ENCODE results near the gene BAX. TPM values are rescaled to one million over a fixed set of nuclear protein-coding genes. Genes with fewer than 3 reads are reported as not detected.

Gene BAX
- polyA plus RNA-seq, 1 of the 3 experiments (the other 2 are of a cell fraction) = 640 TPM

DNA sequence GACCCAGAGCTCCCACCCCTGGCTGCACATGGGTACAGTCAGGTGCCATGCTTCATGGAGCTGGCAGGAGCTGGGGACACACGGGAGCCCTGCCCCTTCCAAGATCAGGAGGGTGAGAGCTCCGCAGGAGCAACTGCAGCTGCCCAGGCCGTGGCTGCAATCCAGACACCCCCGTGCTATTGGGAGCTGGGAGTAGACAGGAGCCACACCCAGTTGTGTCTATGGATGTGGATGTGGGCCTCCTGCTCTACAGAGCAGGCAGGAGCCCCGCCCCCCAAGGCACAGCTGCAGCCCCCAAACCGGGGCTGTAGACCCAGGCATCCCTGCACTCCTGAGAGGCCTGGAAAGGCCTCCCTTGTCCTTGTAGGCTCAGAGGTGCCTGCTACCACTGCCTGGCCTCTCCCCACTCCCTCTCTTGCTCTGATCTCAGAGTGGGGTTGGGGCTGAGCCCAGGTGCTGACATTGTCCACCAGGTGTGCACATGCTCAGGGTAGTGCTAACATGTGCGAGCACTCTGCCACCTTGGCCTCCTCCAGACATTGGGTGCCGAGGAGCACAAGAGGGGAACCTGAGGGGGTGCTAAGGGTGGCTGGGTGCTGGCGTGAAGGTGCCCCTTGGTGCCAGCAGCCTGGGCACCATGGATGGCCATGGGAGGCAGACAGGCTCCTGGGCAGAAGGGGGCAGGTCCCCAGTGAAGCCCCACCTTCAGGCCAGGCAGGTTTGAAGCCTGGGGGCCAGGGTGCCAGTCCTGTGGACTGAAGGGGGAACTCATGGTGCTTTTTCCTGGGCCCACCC lies 8.0 kb upstream of the BAX start:
- ChIA-PET POLR2A (no interaction called here), CTCF (interaction anchor here (0.6 to 1.0 kb wide), 3 partner anchors 14 to 159 kb away, joined by 3 to 4 read pairs (median 3); no protein-coding TSS in a partner anchor)
- H3K9me2 ChIP-seq = no peaks in the 10 kb centered on the region

DNA sequence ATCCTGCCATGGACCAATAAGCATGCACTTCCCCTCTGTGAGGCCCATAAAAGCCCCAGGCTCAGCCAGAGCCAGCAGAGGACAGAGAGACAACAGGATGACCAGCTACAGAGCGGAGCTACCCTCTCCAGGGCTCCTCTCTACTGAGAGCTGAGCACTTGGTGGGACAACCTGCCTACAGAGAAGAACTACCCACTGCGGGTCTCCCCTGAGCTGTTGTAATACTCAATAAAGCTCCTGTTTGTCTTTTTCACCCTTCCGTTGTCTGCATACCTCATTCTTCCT lies 7.5 kb upstream of the BAX start:
- TF ChIP-seq TAF1 (IDR thresholded peaks at IDR 0.05; ENCODE audit: borderline replicate concordance, low read depth, low read length) (no peak), FOSL2 (IDR thresholded peaks at IDR 0.05; ENCODE audit: borderline replicate concordance, low read depth) (no peak), SIN3A (IDR thresholded peaks at IDR 0.05; ENCODE audit: borderline replicate concordance, low read depth, low read length) (no peak), MXI1 (IDR thresholded peaks at IDR 0.05; ENCODE audit: low read depth, low read length) (no peak), RXRA (IDR thresholded peaks at IDR 0.05; ENCODE audit: borderline replicate concordance, low read depth) (no peak), GABPA (IDR thresholded peaks at IDR 0.05; ENCODE audit: low read depth) (no peak), FOXM1 (IDR thresholded peaks at IDR 0.05; ENCODE audit: low read depth) (no peak), SMC3 (IDR thresholded peaks at IDR 0.05; ENCODE audit: low read depth, low read length) (no peak), TCF12 (IDR thresholded peaks at IDR 0.05) (no peak), GATA2 (CRISPR knock-in tag; IDR thresholded peaks at IDR 0.05) (no peak), NFIC (IDR thresholded peaks at IDR 0.05; ENCODE audit: borderline replicate concordance) (no peak), EZH2phosphoT487 (IDR thresholded peaks at IDR 0.05; ENCODE audit: borderline replicate concordance, low read depth) (no peak)
- TF ChIP-seq, protein P1, sequence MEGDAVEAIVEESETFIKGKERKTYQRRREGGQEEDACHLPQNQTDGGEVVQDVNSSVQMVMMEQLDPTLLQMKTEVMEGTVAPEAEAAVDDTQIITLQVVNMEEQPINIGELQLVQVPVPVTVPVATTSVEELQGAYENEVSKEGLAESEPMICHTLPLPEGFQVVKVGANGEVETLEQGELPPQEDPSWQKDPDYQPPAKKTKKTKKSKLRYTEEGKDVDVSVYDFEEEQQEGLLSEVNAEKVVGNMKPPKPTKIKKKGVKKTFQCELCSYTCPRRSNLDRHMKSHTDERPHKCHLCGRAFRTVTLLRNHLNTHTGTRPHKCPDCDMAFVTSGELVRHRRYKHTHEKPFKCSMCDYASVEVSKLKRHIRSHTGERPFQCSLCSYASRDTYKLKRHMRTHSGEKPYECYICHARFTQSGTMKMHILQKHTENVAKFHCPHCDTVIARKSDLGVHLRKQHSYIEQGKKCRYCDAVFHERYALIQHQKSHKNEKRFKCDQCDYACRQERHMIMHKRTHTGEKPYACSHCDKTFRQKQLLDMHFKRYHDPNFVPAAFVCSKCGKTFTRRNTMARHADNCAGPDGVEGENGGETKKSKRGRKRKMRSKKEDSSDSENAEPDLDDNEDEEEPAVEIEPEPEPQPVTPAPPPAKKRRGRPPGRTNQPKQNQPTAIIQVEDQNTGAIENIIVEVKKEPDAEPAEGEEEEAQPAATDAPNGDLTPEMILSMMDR (IDR thresholded peaks at IDR 0.05) = no peak
- TF ChIP-seq, protein P2, sequence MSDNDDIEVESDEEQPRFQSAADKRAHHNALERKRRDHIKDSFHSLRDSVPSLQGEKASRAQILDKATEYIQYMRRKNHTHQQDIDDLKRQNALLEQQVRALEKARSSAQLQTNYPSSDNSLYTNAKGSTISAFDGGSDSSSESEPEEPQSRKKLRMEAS (IDR thresholded peaks at IDR 0.05; ENCODE audit: low read depth) = no peak
- no peak overlapping the region for H3K27ac ChIP-seq (ENCODE audit: low read depth in 2 of 2, low read length in 1 of 2)
- CTCF ChIA-PET = interaction anchor here (1.0 kb wide), 1 partner anchor 159 kb away, joined by 3 read pairs; no protein-coding TSS in a partner anchor

More for the DNA sequence above, 8.0 kb upstream of the BAX start:
- DNase-seq = no peak
- no peak overlapping the region for H3K4me2 ChIP-seq
- no peak overlapping the region for H3K4me3 ChIP-seq (ENCODE audit: low read depth in 2 of 2, low read length in 1 of 2)
- no peak overlapping the region for H3K27ac ChIP-seq (ENCODE audit: low read depth in 2 of 2, low read length in 1 of 2)
- H4K20me1 ChIP-seq (ENCODE audit: insufficient read depth) = no peaks in the 10 kb centered on the region
- H3K27me3 ChIP-seq (ENCODE audit: insufficient read depth) = no peaks in the 10 kb centered on the region
- no peak overlapping the region for H2AFZ ChIP-seq (ENCODE audit: low read depth)
- WGBS (ENCODE audit: low lambda C conversion rate) = 57% methylated on average over 4 of the region's 9 CpGs
- no peaks in the 10 kb centered on the region for H3K79me2 ChIP-seq (ENCODE audit: insufficient read depth)
- no peak overlapping the region for H3K9ac ChIP-seq
- TF ChIP-seq, protein P1 (IDR thresholded peaks at IDR 0.05) = no peak
- TF ChIP-seq POLR2AphosphoS5 (IDR thresholded peaks at IDR 0.05; ENCODE audit: low read depth, low read length) = no peak
- H3F3A ChIP-seq (replicated peaks; ENCODE audit: insufficient read depth) = no peaks in the 10 kb centered on the region
- H3K4me1 ChIP-seq (ENCODE audit: control insufficient read depth in 1 of 2, insufficient read depth in 2 of 2, low read depth in 1 of 2, low read length in 1 of 2) = no peaks in the 10 kb centered on the region
- H3K9me3 ChIP-seq = no peaks in the 10 kb centered on the region
- no peaks in the 10 kb centered on the region for H3K36me3 ChIP-seq (replicated peaks in 1 of 2; ENCODE audit: control insufficient read depth in 1 of 2, insufficient read depth in 2 of 2, low read length in 1 of 2)

More for the DNA sequence above, 7.5 kb upstream of the BAX start:
- H3K9ac ChIP-seq = no peak overlapping the region
- no peaks in the 10 kb centered on the region for H3K4me1 ChIP-seq (ENCODE audit: control insufficient read depth in 1 of 2, insufficient read depth in 2 of 2, low read depth in 1 of 2, low read length in 1 of 2)
- POLR2A ChIA-PET = no interaction called here
- no peaks in the 10 kb centered on the region for H3K27me3 ChIP-seq (ENCODE audit: insufficient read depth)
- DNase-seq = no peak
- no peak overlapping the region for H2AFZ ChIP-seq (ENCODE audit: low read depth)
- no peak overlapping the region for H3K4me3 ChIP-seq (ENCODE audit: low read depth in 2 of 2, low read length in 1 of 2)
- H3K9me2 ChIP-seq = no peaks in the 10 kb centered on the region
- no peaks in the 10 kb centered on the region for H3F3A ChIP-seq (replicated peaks; ENCODE audit: insufficient read depth)
- H3K79me2 ChIP-seq (ENCODE audit: insufficient read depth) = no peaks in the 10 kb centered on the region
- WGBS (ENCODE audit: low lambda C conversion rate) = 88% methylated on average over 3 of the region's 3 CpGs
- H3K9me3 ChIP-seq = no peaks in the 10 kb centered on the region
- no peaks in the 10 kb centered on the region for H4K20me1 ChIP-seq (ENCODE audit: insufficient read depth)
- H3K4me2 ChIP-seq = no peak overlapping the region
- H3K36me3 ChIP-seq (replicated peaks in 1 of 2; ENCODE audit: control insufficient read depth in 1 of 2, insufficient read depth in 2 of 2, low read length in 1 of 2) = no peaks in the 10 kb centered on the region

All from SK-N-SH (cell line).